ENCODE measurements around the gene GPSM3. TPM values are rescaled to one million over a fixed set of nuclear protein-coding genes. Genes with fewer than 3 reads are reported as not detected.

The GPSM3 gene
- total and polyA plus RNA-seq, 2 of the 13 experiments (the other 11 are each of a cell fraction or from before 2014, with no cell fraction given), result 0.18 to 6.2 TPM

DNA sequence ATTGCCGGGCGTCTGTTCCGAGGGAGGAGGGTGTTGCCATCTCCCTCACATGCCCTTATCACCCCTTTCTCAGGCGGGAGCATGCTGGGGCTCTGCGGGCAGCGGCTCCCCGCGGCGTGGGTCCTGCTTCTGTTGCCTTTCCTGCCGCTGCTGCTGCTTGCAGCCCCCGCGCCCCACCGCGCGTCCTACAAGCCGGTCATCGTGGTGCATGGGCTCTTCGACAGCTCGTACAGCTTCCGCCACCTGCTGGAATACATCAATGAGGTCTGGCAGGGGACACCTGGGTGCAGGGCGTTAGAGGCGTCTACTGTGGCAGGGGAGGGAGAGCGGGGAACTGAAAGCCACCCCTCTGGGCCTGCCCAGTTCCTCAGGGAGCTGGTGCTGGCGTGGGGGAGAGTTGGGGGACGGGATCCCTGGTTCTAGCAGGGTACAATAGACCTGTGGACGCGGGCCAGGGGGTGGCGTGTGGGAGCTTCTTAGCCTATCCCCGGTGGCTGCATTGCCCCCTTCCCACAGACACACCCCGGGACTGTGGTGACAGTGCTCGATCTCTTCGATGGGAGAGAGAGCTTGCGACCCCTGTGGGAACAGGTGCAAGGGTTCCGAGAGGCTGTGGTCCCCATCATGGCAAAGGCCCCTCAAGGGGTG is 37.8 kb downstream of the GPSM3 start (continued):
- TF ChIP-seq, protein P1, sequence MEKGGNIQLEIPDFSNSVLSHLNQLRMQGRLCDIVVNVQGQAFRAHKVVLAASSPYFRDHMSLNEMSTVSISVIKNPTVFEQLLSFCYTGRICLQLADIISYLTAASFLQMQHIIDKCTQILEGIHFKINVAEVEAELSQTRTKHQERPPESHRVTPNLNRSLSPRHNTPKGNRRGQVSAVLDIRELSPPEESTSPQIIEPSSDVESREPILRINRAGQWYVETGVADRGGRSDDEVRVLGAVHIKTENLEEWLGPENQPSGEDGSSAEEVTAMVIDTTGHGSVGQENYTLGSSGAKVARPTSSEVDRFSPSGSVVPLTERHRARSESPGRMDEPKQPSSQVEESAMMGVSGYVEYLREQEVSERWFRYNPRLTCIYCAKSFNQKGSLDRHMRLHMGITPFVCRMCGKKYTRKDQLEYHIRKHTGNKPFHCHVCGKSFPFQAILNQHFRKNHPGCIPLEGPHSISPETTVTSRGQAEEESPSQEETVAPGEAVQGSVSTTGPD (CRISPR knock-in tag; IDR thresholded peaks at IDR 0.05), result no peak
- TF ChIP-seq ZNF550 (CRISPR knock-in tag; IDR thresholded peaks at IDR 0.05; ENCODE audit: borderline replicate concordance) (peak; percentile 27; the same call in 1 of the 2 replicates), ZNF235 (CRISPR knock-in tag; IDR thresholded peaks at IDR 0.05; ENCODE audit: borderline replicate concordance) (no peak; the same call in 1 of the 2 replicates), ZNF234 (CRISPR knock-in tag; conservative IDR thresholded peaks at IDR 0.05) (no peak), ZFX (CRISPR knock-in tag; IDR thresholded peaks at IDR 0.05; ENCODE audit: low read depth) (no peak), NFYC (CRISPR knock-in tag; IDR thresholded peaks at IDR 0.05) (peak; percentile 39; the same call in 1 of the 2 replicates), NR2F6 (IDR thresholded peaks at IDR 0.05) (no peak), NR2F6 (CRISPR knock-in tag; IDR thresholded peaks at IDR 0.05) (peak; percentile 46; the same call in 1 of the 2 replicates), ZSCAN21 (CRISPR knock-in tag; IDR thresholded peaks at IDR 0.05; ENCODE audit: borderline replicate concordance) (peak; percentile 29; the same call in 1 of the 2 replicates), NFATC3 (CRISPR knock-in tag; IDR thresholded peaks at IDR 0.05) (no peak), NCOA5 (CRISPR knock-in tag; IDR thresholded peaks at IDR 0.05) (no peak), PITX1 (CRISPR knock-in tag; IDR thresholded peaks at IDR 0.05) (no peak; the same call in 1 of the 2 replicates), BCL3 (CRISPR knock-in tag; IDR thresholded peaks at IDR 0.05) (no peak; the same call in 1 of the 2 replicates), NFKBIZ (CRISPR knock-in tag; IDR thresholded peaks at IDR 0.05) (no peak; the same call in 1 of the 2 replicates), MEIS1 (CRISPR knock-in tag; IDR thresholded peaks at IDR 0.05; ENCODE audit: borderline replicate concordance) (peak; percentile 30; the same call in 1 of the 2 replicates), TRIM24 (CRISPR knock-in tag; IDR thresholded peaks at IDR 0.05) (no peak), ZNF674 (CRISPR knock-in tag; IDR thresholded peaks at IDR 0.05; ENCODE audit: low read depth) (no peak; the same call in 1 of the 2 replicates)
- TF ChIP-seq, protein P2, sequence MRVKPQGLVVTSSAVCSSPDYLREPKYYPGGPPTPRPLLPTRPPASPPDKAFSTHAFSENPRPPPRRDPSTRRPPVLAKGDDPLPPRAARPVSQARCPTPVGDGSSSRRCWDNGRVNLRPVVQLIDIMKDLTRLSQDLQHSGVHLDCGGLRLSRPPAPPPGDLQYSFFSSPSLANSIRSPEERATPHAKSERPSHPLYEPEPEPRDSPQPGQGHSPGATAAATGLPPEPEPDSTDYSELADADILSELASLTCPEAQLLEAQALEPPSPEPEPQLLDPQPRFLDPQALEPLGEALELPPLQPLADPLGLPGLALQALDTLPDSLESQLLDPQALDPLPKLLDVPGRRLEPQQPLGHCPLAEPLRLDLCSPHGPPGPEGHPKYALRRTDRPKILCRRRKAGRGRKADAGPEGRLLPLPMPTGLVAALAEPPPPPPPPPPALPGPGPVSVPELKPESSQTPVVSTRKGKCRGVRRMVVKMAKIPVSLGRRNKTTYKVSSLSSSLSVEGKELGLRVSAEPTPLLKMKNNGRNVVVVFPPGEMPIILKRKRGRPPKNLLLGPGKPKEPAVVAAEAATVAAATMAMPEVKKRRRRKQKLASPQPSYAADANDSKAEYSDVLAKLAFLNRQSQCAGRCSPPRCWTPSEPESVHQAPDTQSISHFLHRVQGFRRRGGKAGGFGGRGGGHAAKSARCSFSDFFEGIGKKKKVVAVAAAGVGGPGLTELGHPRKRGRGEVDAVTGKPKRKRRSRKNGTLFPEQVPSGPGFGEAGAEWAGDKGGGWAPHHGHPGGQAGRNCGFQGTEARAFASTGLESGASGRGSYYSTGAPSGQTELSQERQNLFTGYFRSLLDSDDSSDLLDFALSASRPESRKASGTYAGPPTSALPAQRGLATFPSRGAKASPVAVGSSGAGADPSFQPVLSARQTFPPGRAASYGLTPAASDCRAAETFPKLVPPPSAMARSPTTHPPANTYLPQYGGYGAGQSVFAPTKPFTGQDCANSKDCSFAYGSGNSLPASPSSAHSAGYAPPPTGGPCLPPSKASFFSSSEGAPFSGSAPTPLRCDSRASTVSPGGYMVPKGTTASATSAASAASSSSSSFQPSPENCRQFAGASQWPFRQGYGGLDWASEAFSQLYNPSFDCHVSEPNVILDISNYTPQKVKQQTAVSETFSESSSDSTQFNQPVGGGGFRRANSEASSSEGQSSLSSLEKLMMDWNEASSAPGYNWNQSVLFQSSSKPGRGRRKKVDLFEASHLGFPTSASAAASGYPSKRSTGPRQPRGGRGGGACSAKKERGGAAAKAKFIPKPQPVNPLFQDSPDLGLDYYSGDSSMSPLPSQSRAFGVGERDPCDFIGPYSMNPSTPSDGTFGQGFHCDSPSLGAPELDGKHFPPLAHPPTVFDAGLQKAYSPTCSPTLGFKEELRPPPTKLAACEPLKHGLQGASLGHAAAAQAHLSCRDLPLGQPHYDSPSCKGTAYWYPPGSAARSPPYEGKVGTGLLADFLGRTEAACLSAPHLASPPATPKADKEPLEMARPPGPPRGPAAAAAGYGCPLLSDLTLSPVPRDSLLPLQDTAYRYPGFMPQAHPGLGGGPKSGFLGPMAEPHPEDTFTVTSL (CRISPR knock-in tag; IDR thresholded peaks at IDR 0.05; ENCODE audit: borderline replicate concordance), result no peak
